Activated CD4-positive, alpha-beta T cell treated with anti-CD3 and anti-CD28 coated beads, Interleukin-2, amount 50 U/mL, for 48 hours (primary cell): ENCODE data around the gene NTNG2.

Experiments
- DNase-seq, 2 experiments: peaks; one replicate each; pipeline ENCODE4 v3.0.0-alpha.2; 2020

The NTNG2 gene

GRCh38 chr9:132147331-132147730, 14.5 kb upstream of the NTNG2 start:
- DNase-seq = no peak

- no peak for DNase-seq
Measured at GRCh38 chr9:132147839-132148238, 14.0 kb upstream of the NTNG2 start.

DNA sequence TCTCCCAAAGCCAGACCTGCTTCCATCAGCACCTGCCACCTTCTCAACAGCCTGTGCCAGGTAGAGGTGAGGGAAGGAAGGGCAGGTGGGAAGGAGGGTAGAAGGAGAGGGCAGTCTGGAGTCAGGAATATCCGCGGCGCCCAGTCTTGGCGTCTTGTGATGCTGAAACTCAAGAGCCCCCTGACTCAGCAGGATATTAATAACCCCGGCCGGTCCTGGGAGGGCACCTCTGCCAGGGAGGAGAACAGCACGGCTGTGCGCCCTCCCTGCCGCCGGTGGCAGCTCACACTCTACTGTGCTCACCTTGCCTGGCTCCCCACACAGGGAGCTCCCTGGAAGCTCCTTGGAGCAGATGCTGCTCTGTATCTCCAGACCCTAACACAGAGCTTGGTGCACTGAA, 11.6 kb upstream of the NTNG2 start:
- DNase-seq = no peak

GRCh38 chr9:132151118-132151517, 10.7 kb upstream of the NTNG2 start:
- no peak for DNase-seq

- DNase-seq = no peak
Measured at GRCh38 chr9:132152231-132152630, 9.6 kb upstream of the NTNG2 start.

DNA sequence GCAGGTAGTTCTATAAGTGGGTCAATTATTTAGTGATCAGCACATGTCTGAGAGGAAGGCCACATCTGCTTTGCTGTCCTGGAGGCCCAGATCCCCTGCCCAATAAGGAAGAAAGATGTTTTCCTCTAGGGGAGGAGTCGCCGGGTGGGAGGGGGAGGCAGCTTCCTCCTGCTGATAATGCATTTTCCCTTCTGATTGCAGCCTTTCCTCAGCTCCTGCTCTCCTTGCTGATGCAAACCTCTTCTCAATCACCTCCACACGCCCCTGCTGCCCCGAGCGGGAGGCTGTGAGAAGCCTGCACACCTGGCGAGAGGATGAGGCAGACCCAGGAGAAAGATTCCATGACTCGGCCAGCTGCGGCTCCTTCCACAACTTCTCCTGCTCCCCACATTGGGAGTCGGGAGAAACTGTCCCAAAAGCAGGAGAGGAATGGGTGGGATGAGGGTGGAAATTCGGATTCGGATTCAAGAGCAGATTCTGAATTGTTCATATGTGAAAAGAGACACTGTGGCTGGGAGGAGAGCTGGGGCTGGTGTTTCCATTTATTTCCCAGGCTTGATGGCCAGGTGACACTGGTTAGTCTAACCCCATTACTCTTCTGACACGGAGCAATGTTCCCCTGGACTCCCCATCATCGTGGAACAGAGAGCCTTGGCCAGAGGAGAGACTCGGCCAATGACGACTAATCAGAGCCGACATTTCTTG, 6.8 kb upstream of the NTNG2 start:
- DNase-seq = no peak

DNA sequence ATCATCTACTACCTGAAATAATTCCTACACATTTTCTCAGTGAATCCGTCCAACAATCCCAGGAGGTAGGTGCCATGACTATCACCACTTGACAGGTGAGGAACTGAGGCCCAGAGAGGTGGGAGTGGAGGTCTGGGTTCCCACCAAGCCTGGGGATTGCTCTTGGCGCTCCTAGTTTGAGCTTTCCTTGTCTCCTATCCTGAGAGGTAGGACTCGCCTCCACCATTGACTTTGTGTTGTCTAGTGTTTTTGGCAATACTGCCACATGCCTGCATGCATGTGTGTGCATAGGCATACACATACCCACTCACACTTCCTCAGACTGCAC, 6.3 kb upstream of the NTNG2 start:
- DNase-seq = no peak

GRCh38 chr9:132156262-132156661, 5.6 kb upstream of the NTNG2 start:
- no peak for DNase-seq

- DNase-seq = no peak
Measured at GRCh38 chr9:132157347-132158116, 4.3 kb upstream of the NTNG2 start.

- peak; percentile 58 to 66 for DNase-seq
Measured at GRCh38 chr9:132160802-132161742, 786 bp upstream of the NTNG2 start.

GRCh38 chr9:132162764-132163456, 1.1 kb downstream of the NTNG2 start:
- DNase-seq = no peak

DNA sequence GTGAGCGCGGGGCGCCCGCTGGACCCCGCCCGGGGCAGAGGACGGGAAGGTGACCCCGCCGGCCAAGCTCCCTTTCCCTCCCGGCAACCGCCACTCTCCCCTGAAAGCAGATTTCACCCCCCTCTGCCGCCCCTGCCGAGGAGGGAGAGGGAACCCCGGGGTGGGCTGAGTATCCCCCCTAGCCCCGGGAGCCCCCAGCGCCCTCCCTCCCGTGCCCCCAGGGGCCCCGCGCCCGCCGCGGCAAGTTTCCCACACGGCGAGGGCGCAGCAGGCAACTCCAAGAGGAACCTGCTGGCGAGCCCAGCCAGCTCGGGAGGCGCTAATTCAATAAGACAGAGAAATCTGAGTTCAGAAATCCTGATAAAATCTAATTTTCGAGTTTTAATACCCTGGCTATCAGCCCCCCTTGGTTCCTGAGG, 1.6 kb downstream of the NTNG2 start:
- DNase-seq = no peak

DNA sequence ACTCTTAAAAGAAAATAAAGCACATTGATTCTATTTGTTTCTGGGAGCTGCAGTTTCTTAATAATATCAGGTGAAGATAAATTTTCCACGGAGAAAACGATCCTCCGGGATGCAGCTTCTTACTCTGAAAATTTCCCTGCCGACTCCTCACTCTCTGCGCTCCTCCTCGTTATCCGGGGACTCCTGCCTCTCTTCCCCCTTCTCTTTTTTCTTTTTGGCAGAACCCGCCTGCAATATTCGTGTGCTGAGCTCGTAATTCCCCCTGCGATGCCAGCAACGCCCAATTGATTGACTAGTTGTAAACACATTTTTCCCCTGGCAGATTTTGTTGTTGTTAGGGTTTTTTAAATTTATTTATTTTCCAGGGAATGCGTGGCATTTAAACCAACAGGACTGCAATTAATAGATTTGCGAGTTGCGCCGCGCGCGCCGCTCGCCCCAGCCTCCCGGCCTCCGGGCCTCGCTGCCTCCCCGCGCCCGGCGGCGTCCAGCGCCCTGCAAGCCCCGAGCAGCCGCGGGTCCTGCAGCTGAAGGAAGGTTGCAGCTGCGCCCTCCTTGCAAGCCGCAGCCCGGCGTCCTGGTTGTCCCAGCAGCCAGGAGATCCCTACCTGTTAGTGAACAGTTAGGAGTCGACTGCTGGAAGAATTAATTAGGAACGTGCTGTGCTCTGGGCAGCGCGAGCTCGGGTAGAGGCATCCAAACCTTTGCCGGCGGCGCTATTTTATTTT, 2.2 kb downstream of the NTNG2 start:
- no peak for DNase-seq

DNA sequence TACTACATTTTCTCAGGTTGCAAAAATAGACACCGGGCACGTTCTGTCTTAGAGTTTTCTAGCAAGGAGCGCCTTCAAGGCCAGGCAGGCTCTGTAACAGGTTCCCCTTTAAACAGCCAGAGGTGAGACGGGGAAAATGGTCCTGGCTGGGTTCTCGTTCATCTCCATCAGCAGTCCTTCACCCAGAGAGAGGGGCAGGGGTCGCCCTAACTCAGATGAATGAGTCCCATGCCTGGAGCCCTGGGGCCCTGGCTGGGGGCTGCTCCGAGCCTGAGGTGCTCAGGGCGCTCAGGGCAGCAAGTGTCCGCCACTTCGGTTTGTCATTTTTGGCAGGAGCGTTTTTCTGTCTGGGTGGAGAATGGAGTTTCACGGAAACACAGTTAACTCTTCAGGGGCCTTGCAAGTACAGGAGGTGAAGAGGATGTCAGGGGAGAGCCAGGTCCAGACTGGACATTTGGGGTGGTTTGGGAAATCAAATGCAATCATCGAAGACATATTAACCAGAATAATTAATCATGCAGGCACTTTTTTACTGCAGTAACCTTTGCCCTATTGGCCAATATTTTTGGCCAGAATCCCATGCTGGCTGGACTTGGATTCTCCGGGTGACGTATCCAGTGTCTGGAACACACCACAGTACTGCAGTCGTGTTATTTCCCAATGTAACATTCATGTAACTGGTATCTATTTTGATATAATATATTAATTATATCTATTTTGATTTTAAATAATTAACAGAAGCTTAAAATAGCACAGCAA, 2.9 kb downstream of the NTNG2 start:
- DNase-seq = no peak

DNA sequence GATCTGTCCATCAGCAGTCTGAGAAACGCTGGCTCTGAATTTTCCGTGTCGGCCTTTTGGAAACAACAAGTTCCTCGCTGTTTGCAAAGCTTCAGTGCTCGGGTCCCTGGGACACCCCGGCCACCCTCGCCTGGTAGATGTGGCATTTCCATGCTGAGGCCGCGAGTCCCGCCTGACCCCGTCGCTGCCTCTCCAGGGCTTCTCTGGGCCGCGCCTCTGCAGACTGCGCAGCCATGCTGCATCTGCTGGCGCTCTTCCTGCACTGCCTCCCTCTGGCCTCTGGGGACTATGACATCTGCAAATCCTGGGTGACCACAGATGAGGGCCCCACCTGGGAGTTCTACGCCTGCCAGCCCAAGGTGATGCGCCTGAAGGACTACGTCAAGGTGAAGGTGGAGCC, 4.7 kb downstream of the NTNG2 start:
- DNase-seq = peak; percentile 9 to 28

- no peak for DNase-seq
Measured at GRCh38 chr9:132167192-132167591, 5.3 kb downstream of the NTNG2 start.

DNA sequence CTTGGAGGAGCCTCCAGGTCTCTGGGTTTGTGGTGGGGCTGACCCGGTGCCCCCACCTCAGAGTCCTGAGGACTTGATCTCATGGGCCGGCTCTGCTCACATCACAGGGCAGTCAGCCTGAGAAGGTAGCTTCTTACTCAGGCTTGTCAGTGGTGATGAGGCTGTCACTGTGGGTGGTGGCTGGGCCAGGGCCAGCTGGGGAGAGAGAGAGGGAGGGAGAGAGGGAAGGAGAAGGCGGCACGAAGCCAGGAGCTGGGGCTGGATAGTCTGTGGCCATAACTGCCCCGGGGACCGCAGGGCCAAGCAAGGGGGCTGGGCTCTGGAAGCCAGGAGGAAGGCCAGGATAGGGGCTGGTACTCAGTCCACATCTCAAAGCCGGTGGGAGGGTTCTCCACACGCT, 6.5 kb downstream of the NTNG2 start:
- DNase-seq = no peak

DNA sequence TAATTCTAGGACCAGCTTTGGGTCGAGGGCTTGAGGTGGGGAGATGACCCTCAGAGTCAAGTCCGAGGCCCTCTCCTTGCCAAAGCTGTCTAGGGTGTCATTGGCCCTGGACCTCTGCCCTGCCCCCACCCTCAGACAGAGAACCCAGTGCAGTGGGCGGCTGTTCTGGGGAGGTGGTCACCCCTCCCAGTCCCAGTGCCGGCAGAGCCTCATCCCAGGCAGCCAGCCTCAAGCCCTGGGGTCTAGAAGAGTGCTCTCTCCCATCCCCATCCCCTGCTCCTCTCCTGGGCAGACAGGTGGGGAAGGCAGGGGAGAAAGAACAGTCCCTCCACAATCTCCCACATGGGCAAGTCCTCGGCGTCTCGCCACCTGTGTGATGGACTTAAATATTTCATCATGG, 7.0 kb downstream of the NTNG2 start:
- no peak for DNase-seq

DNA sequence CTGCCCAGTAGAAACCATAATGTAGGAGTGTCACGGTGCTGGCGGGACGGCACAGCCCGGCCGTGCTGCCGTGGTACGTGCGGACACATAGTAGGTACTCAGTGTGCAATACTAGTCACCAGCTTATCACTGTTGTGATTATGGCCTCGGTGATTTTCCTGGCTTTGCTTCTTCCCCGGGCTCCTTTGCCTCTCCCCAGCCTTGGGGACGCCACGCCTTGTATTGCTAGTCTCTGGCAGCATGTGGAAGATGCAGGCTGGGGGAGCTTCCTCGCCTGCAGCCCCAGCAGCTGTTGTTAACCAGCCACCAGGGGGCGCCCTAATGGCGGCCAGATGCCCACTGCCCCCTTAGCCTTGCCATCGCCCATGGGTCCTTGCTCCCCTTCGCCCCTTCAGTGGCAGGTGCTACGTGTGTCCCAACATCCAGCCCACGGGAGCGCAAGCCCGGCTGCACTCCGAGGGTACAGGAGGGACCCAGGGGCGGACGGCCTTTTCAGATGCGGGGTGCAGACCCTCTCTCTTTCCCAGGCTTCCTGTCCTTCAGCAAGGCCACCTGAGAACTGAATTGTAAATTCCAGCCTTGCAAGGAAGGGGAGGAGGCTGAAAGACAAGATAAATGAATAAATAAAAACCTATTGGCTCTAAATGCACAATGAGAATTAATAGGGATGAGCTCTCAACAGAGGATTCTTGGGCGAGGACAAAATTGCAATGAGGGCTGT, 8.0 kb downstream of the NTNG2 start:
- DNase-seq = peak; percentile 57 to 70

DNA sequence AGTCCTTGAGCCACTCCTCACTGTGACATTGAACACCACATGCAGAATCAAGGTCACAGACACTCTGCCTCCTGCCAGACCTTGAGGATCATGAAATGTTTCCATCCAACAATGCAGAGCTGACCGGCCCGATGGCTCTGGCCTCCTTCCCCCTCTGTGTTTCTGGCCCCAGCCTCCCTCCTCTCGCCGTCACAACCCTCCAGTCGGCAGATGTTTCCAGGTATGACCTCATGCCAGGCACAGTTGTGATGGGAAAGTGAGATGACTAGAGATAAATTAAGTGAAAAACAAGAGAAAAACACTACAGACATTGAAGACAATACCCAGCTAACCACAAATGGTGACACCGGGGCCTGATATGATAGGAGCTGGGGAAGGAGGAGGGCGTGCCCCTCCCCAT, 9.8 kb downstream of the NTNG2 start:
- no peak for DNase-seq

GRCh38 chr9:132172185-132172584, 10.3 kb downstream of the NTNG2 start:
- DNase-seq = no peak
